Activated naive CD8-positive, alpha-beta T cell treated with anti-CD3 and anti-CD28 coated beads, Interleukin-2, amount 10 ng/mL, durations not matched to agents 7 days and 5 days (primary cell): Measurements from ENCODE around the gene SNX3. TPM values are rescaled to one million over a fixed set of nuclear protein-coding genes. Genes with fewer than 3 reads are reported as not detected.
"Not testable (repeated sequence)": the region's sequence is repeated elsewhere in the genome, so short reads cannot be mapped to it uniquely, and the experiment has no call there.

Experiments used
- ATAC-seq: fragments of 150-1000 bp; cut with Tn5 transposase; one replicate; pipeline ENCODE4 v1.10.0; 2021; ENCODE audit warnings: low read depth, moderate library complexity
- POLR2A ChIA-PET: fragments of 350-600 bp; sonication (Branson Sonifier 250); formaldehyde crosslinking; loops from one replicate; lab custom pipeline; 2021; ENCODE audit warnings: antibody characterized with exemption; lab: Charles Lee
- DNase-seq: peaks from one replicate; pipeline ENCODE4 v3.0.0; 2021
- H3K27ac Mint-ChIP-seq: one replicate; pipeline ENCODE4 v1.8.0; 2022; ENCODE audit warnings: mild to moderate bottlenecking, mixed read lengths
- H3K27me3 Mint-ChIP-seq: one replicate; pipeline ENCODE4 v1.8.0; 2022; ENCODE audit warnings: mild to moderate bottlenecking, moderate library complexity, mixed read lengths
- H3K36me3 Mint-ChIP-seq: one replicate; pipeline ENCODE4 v1.8.0; 2021; ENCODE audit warnings: mild to moderate bottlenecking, mixed read lengths
- H3K4me1 Mint-ChIP-seq: one replicate; pipeline ENCODE4 v1.8.0; 2021; ENCODE audit warnings: mixed read lengths
- H3K4me3 Mint-ChIP-seq: one replicate; pipeline ENCODE4 v1.8.0; 2022; ENCODE audit warnings: mild to moderate bottlenecking, moderate library complexity, mixed read lengths
- H3K9me3 Mint-ChIP-seq: one replicate; pipeline ENCODE4 v1.8.0; 2021; ENCODE audit warnings: mixed read lengths
- total RNA-seq, 2 experiments: library from RNA; stranded (reverse); gene quantifications; one replicate each; pipeline ENCODE4 v1.2.3, GENCODE V29; 2021

The SNX3 gene
- total RNA-seq, 2 experiments from 2014 or later = 85.0 to 92.5 TPM

GRCh38 chr6:108252055-108252454, 8.8 kb downstream of the SNX3 start:
- H3K9me3 Mint-ChIP-seq = no peaks in the 10 kb centered on the region
- H3K27me3 Mint-ChIP-seq = no peaks in the 10 kb centered on the region
- no peak for DNase-seq
- H3K36me3 Mint-ChIP-seq = peaks cover 24% of the 10 kb centered on the region
- H3K4me1 Mint-ChIP-seq = peaks cover 36% of the 10 kb centered on the region
- H3K27ac Mint-ChIP-seq = no peak overlapping the region
- H3K4me3 Mint-ChIP-seq = no peak overlapping the region
- ATAC-seq = no peak
- POLR2A ChIA-PET = interaction anchor here (0.7 kb wide), 2 partner anchors 8 to 240 kb away, joined by 3 read pairs; no protein-coding TSS in a partner anchor

DNA sequence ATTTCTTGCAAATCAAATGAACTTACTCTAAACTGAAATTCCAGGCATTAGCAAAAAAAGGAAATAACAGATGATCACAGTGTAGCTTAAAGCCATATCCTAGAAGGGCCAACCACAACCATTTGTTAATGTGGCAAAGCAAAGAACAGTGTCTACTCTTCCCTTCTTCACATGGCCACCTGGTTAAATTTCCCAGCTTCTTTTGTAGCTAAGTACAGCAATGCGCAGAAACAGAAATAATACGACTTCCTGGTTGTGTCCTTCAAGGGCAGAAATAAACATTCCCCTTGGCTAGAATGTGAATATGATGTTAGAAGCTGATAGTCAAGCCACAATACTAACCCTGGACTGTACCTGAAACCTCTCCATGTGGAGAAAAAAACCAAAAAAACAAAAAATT, 9.6 kb downstream of the SNX3 start:
- peaks cover 28% of the 10 kb centered on the region for H3K36me3 Mint-ChIP-seq
- H3K9me3 Mint-ChIP-seq = no peaks in the 10 kb centered on the region
- no peak for ATAC-seq
- H3K27me3 Mint-ChIP-seq = no peaks in the 10 kb centered on the region
- no peak for DNase-seq
- POLR2A ChIA-PET = interaction anchor here (0.6 to 0.7 kb wide), 2 partner anchors 103 to 240 kb away, joined by 3 read pairs; no protein-coding TSS in a partner anchor
- no peak overlapping the region for H3K4me3 Mint-ChIP-seq
- H3K27ac Mint-ChIP-seq = no peak overlapping the region
- H3K4me1 Mint-ChIP-seq = peaks cover 32% of the 10 kb centered on the region

DNA sequence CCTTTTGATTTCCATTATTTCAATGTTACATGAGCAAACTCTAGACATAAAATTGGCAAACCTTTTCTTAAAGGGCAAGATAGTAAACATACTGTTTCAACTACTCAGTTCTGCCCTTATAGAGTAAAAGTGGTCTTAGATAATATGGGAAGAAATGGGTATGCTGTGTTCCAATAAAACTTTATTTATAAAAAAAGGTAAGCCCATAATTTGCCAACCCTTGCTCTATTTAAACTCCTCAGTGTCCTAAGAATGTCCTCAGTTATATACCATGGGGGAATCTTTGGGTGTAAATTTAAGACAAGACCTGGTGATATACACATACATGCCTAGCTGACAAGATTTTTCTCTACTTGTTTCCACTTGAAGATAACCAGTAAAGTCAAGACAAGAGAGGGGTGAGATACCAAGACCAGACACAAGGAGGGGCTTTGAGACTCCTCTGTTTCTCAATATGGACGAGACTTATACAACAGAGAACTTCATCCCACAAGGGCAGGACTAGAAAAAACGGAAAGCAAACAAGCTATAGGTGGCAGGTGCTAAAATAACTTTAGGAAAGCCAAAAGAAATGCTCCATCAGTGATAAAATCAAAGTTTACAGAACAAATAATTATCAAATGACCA, 10.5 kb downstream of the SNX3 start:
- ATAC-seq (peak; percentile 47), DNase-seq (no peak)
- no peaks in the 10 kb centered on the region for H3K27me3 Mint-ChIP-seq
- no peak overlapping the region for H3K27ac Mint-ChIP-seq
- H3K4me1 Mint-ChIP-seq = peaks cover 32% of the 10 kb centered on the region
- H3K36me3 Mint-ChIP-seq = peaks cover 34% of the 10 kb centered on the region
- peaks cover 4% of the 10 kb centered on the region for H3K9me3 Mint-ChIP-seq
- POLR2A ChIA-PET = interaction anchor here (0.6 kb wide), 1 partner anchor 104 kb away, joined by 3 read pairs; no protein-coding TSS in a partner anchor
- H3K4me3 Mint-ChIP-seq = no peak overlapping the region

GRCh38 chr6:108247965-108248536, 12.8 kb downstream of the SNX3 start:
- H3K9me3 Mint-ChIP-seq = peaks cover 6% of the 10 kb centered on the region
- ATAC-seq (no peak), DNase-seq (no peak)
- H3K27ac Mint-ChIP-seq = no peak overlapping the region
- POLR2A ChIA-PET = interaction anchor here (1.5 kb wide), 1 partner anchor 12 kb away, joined by 3 read pairs; the partner anchor contains the start of gene SNX3
- H3K4me3 Mint-ChIP-seq = no peak overlapping the region
- H3K4me1 Mint-ChIP-seq = peaks cover 22% of the 10 kb centered on the region
- H3K27me3 Mint-ChIP-seq = no peaks in the 10 kb centered on the region
- peaks cover 43% of the 10 kb centered on the region for H3K36me3 Mint-ChIP-seq

GRCh38 chr6:108245095-108245494, 15.7 kb downstream of the SNX3 start:
- H3K9me3 Mint-ChIP-seq = peaks cover 11% of the 10 kb centered on the region
- DNase-seq, H3K27me3 Mint-ChIP-seq, ATAC-seq, H3K4me3 Mint-ChIP-seq, H3K27ac Mint-ChIP-seq, POLR2A ChIA-PET: not testable (repeated sequence)
- H3K36me3 Mint-ChIP-seq = peaks cover 62% of the 10 kb centered on the region
- peaks cover 13% of the 10 kb centered on the region for H3K4me1 Mint-ChIP-seq

DNA sequence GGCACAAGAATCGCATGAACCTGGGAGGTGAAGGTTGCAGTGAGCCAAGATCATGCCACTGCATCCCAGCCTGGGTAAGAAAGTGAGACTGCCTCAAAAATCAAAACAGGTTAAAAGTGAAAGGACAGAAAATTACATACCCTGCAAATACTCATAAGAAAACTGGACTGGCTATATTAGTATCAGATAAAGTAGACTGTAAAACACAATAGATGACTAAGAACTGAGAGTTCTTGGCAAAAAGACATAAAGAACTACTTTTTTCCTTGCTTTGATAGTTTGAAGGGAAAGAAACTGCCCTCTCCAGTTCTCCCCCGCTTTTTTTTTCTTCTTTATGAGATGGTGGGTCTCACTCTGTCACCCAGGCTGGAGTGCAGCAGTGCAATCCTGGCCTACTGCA, 17.0 kb downstream of the SNX3 start:
- Mint-ChIP-seq H3K27me3 (no peaks in the 10 kb centered on the region), H3K27ac (no peak overlapping the region), H3K36me3 (peaks cover 71% of the 10 kb centered on the region), H3K9me3 (peaks cover 11% of the 10 kb centered on the region), H3K4me1 (peaks cover 13% of the 10 kb centered on the region), H3K4me3 (no peak overlapping the region)
- POLR2A ChIA-PET = no interaction called here
- no peak for ATAC-seq
- no peak for DNase-seq

DNA sequence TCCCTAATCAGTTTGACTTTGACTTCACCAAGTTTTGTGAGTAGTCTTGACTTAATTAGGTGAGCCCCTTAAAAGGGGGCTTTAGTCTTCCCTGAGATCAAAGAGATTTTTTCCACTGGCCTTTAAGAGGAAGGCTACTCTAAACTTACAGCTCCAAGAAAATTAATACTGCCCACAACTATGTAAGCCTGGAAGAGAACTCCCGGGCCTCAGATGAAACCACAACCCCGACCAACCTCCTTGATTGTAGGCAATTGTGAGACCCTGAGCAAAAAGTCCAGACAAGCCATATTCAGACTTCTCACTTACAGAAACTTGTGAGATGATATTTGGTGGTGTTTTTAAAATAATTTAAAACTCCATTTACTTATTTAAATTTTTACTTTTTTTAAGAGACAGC, 18.1 kb downstream of the SNX3 start:
- Mint-ChIP-seq H3K4me1 (peaks cover 6% of the 10 kb centered on the region), H3K27me3 (no peaks in the 10 kb centered on the region), H3K36me3 (peaks cover 69% of the 10 kb centered on the region), H3K9me3 (peaks cover 11% of the 10 kb centered on the region), H3K4me3 (no peak overlapping the region), H3K27ac (no peak overlapping the region)
- no peak for DNase-seq
- ATAC-seq = no peak
- POLR2A ChIA-PET = no interaction called here

- H3K4me1 Mint-ChIP-seq = peaks cover 6% of the 10 kb centered on the region
- POLR2A ChIA-PET = no interaction called here
- H3K36me3 Mint-ChIP-seq = peaks cover 67% of the 10 kb centered on the region
- H3K4me3 Mint-ChIP-seq = no peak overlapping the region
- H3K9me3 Mint-ChIP-seq = peaks cover 11% of the 10 kb centered on the region
- no peaks in the 10 kb centered on the region for H3K27me3 Mint-ChIP-seq
- H3K27ac Mint-ChIP-seq = no peak overlapping the region
- ATAC-seq (no peak), DNase-seq (no peak)
Observed at GRCh38 chr6:108242259-108242658, 18.6 kb downstream of the SNX3 start.

- H3K9me3 Mint-ChIP-seq = peaks cover 5% of the 10 kb centered on the region
Observed at GRCh38 chr6:108238322-108238721, 22.5 kb downstream of the SNX3 start.

DNA sequence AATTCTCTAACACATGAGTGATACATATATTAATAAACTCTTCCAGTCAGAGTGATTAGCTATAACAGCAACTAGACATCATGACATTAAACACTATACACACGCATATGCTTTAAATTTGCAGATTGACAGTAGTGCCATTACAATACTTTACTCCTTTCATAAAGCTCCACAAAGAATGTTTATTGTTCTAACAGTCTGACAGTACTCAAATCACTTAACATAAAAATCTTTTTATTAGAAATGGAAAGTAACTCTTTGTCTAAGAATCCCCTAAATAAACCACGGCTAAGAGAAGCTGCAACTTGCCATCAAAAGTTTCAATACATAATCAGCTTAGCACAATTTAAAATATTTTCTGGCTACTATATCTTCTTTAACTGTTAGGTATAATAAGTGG, 24.0 kb downstream of the SNX3 start:
- peaks cover 39% of the 10 kb centered on the region for H3K36me3 Mint-ChIP-seq
- DNase-seq (no peak), ATAC-seq (no peak)
- H3K9me3 Mint-ChIP-seq = no peaks in the 10 kb centered on the region
- H3K4me1 Mint-ChIP-seq = peaks cover 5% of the 10 kb centered on the region
- H3K27me3 Mint-ChIP-seq = no peaks in the 10 kb centered on the region
- POLR2A ChIA-PET = no interaction called here
- no peak overlapping the region for H3K4me3 Mint-ChIP-seq
- no peak overlapping the region for H3K27ac Mint-ChIP-seq

More at GRCh38 chr6:108238322-108238721, 22.5 kb downstream of the SNX3 start:
- Mint-ChIP-seq H3K4me1 (peaks cover 5% of the 10 kb centered on the region), H3K27me3 (no peaks in the 10 kb centered on the region), H3K4me3 (no peak overlapping the region), H3K36me3 (peaks cover 54% of the 10 kb centered on the region), H3K27ac (no peak overlapping the region)
- POLR2A ChIA-PET = interaction anchor here (1.0 kb wide), 1 partner anchor 23 kb away, joined by 3 read pairs; the partner anchor contains the start of gene SNX3
- DNase-seq (no peak), ATAC-seq (no peak)

DNA sequence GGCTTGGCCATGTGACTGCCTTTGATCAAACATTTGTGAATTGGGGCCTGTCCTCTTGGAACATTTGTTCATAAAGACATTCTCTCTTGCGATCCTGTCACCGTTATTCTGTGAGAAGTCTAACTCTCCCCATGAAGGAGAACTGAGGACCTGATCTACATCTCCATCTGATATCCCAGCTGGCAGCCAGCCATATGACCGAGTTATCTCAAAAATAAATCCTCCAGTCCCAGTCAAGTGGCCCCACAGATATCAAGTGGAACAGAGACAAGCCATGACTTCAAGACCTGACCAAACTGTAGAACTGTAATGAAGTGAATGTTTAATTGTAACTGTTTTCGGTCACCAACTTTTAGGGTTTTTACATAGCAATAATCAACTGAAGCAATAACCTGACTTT, 25.7 kb downstream of the SNX3 start:
- Mint-ChIP-seq H3K36me3 (peaks cover 27% of the 10 kb centered on the region), H3K4me3 (no peak overlapping the region), H3K4me1 (peaks cover 3% of the 10 kb centered on the region), H3K9me3 (no peaks in the 10 kb centered on the region), H3K27ac (no peak overlapping the region), H3K27me3 (no peaks in the 10 kb centered on the region)
- ATAC-seq = no peak
- DNase-seq = no peak
- POLR2A ChIA-PET = no interaction called here

GRCh38 chr6:108228416-108228815, 32.4 kb downstream of the SNX3 start:
- H3K4me3 Mint-ChIP-seq = no peak overlapping the region
- DNase-seq (no peak), ATAC-seq (no peak)
- H3K36me3 Mint-ChIP-seq = peaks cover 6% of the 10 kb centered on the region
- POLR2A ChIA-PET = no interaction called here
- peaks cover 8% of the 10 kb centered on the region for H3K4me1 Mint-ChIP-seq
- H3K9me3 Mint-ChIP-seq = no peaks in the 10 kb centered on the region
- no peak overlapping the region for H3K27ac Mint-ChIP-seq
- H3K27me3 Mint-ChIP-seq = no peaks in the 10 kb centered on the region

- Mint-ChIP-seq H3K27ac (no peak overlapping the region), H3K36me3 (peaks cover 10% of the 10 kb centered on the region), H3K27me3 (no peaks in the 10 kb centered on the region), H3K9me3 (no peaks in the 10 kb centered on the region), H3K4me3 (no peak overlapping the region), H3K4me1 (peaks cover 13% of the 10 kb centered on the region)
- POLR2A ChIA-PET = no interaction called here
- DNase-seq = no peak
- ATAC-seq = no peak
Observed at GRCh38 chr6:108227290-108227689, 33.5 kb downstream of the SNX3 start.

DNA sequence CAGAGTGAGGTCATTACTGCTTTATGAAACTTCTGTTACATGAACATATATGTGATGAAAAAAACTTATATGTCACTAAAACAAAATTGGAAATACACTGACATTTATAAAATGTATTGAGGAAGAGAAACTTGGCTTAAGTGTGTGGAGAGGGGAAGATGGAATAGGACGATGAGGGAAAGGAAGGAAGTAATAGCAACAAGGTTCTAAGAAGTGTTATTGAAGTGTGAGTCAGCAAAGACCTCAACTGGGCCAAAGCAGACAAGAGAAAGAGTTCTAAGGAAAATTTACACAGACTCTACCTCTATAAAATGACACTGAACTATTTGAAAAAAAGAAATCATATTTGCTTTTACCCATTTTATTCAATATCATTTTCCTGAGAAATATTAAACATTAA, 38.3 kb downstream of the SNX3 start:
- DNase-seq (no peak), ATAC-seq (peak; percentile 36)
- no peaks in the 10 kb centered on the region for H3K27me3 Mint-ChIP-seq
- peak overlapping the region; percentile 46 for H3K4me3 Mint-ChIP-seq
- H3K9me3 Mint-ChIP-seq = no peaks in the 10 kb centered on the region
- POLR2A ChIA-PET = no interaction called here
- peaks cover 17% of the 10 kb centered on the region for H3K4me1 Mint-ChIP-seq
- H3K27ac Mint-ChIP-seq = peak overlapping the region; percentile 66
- H3K36me3 Mint-ChIP-seq = peaks cover 18% of the 10 kb centered on the region
